ENCODE data around the gene OSTF1.

DNA sequence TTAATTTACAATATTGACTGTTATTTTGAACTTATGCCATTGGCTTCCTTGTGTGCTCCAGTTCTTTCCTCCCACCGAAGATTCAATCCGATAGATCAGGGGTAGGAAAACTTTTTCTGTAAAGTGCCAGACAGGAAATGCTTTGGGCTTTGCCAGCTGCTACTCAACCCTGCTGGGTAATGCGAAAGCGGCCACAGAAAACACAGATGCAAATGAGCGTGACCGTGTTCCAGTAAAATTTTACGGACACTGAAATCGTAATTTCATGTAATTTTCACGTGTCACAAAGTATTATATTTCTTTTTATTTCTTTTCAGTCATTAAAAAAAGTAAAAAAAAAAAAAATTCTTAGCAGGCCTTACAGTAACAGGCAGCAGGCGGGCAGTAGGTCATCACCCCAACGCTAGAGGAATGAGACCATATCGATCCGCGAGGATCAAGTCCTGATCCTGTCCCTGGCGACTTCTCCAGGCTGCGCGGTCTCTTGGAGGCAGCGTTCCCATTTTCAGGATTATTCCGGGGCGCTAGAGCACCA is 958 bp upstream of the OSTF1 start:
- TF ChIP-seq POLR2AphosphoS5 (IDR thresholded peaks at IDR 0.05; ENCODE audit: insufficient read depth, low read depth, low read length) (no peak), POLR2A (IDR thresholded peaks at IDR 0.05; ENCODE audit: low read depth, low read length) (no peak), CTCF (IDR thresholded peaks at IDR 0.05; ENCODE audit: extremely low read depth in 1 of 2, insufficient read depth in 1 of 2, low read depth in 1 of 2, low read length in 2 of 2) (no peak), EZH2 (IDR thresholded peaks at IDR 0.05; ENCODE audit: borderline replicate concordance, low read depth, low read length, severe bottlenecking) (no peak), MYC (IDR thresholded peaks at IDR 0.05; ENCODE audit: low read depth, low read length) (no peak)
